Panc1 (cell line): Measurements from ENCODE around the gene PRSS48.

Experiments used
- CTCF ChIP-seq: fragments of 450-650 bp; IDR thresholded peaks from 2 replicates; pipeline ENCODE4 v1.5.1; 2017; ENCODE audit warnings: mild to moderate bottlenecking
- SIN3A ChIP-seq: IDR thresholded peaks from 2 replicates; pipeline ENCODE4 v1.6.1; 2012; ENCODE audit warnings: low read depth, mild to moderate bottlenecking, low read length, moderate library complexity, borderline replicate concordance; ENCODE audit not compliant: insufficient read depth
- TCF7L2 ChIP-seq: IDR thresholded peaks from 2 replicates; pipeline ENCODE4 v1.6.1; 2011; ENCODE audit warnings: mild to moderate bottlenecking, low read depth, low read length, inconsistent platforms

- no peak for TF ChIP-seq CTCF
- no peak for TF ChIP-seq SIN3A
- no peak for TF ChIP-seq TCF7L2
Measured at GRCh38 chr4:151284534-151285245, 7.7 kb downstream of the PRSS48 start.
